ENCODE data around the gene PLXND1.

DNA sequence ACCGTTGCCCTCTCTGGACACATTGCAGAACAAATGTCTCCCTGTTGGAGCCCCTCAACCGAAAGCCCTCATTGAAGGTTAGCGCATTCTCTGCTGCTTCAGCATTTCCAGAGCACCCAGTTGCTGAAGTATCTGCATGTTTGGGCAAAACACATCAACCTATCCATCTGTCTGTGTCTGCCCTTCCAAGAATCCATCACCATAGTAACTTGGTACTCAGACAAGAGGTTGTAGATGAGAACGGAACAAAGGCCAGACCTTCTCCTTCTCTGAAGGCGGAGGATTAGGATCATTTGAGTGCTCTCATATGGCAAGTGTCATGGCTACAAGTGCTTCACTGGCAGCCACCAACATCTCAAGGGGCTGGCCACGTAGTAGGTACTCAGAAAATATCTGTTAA, 101.1 kb downstream of the PLXND1 start:
- TF ChIP-seq NFIC (IDR thresholded peaks at IDR 0.05) (no peak), EP300 (IDR thresholded peaks at IDR 0.05; ENCODE audit: borderline replicate concordance) (no peak), RAD21 (IDR thresholded peaks at IDR 0.05; ENCODE audit: low read depth) (no peak), YY1 (IDR thresholded peaks at IDR 0.05; ENCODE audit: low read depth) (no peak), TAF1 (IDR thresholded peaks at IDR 0.05; ENCODE audit: low read depth) (no peak), TCF12 (IDR thresholded peaks at IDR 0.05; ENCODE audit: low read depth) (no peak), ZBTB7A (IDR thresholded peaks at IDR 0.05; ENCODE audit: low read depth) (no peak), EGR1 (IDR thresholded peaks at IDR 0.05) (no peak), CREB1 (IDR thresholded peaks at IDR 0.05; ENCODE audit: low read depth) (no peak), TEAD4 (IDR thresholded peaks at IDR 0.05) (no peak), CEBPB (IDR thresholded peaks at IDR 0.05) (no peak)
- TF ChIP-seq, protein P1, sequence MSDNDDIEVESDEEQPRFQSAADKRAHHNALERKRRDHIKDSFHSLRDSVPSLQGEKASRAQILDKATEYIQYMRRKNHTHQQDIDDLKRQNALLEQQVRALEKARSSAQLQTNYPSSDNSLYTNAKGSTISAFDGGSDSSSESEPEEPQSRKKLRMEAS (IDR thresholded peaks at IDR 0.05), result no peak
- TF ChIP-seq, protein P2, sequence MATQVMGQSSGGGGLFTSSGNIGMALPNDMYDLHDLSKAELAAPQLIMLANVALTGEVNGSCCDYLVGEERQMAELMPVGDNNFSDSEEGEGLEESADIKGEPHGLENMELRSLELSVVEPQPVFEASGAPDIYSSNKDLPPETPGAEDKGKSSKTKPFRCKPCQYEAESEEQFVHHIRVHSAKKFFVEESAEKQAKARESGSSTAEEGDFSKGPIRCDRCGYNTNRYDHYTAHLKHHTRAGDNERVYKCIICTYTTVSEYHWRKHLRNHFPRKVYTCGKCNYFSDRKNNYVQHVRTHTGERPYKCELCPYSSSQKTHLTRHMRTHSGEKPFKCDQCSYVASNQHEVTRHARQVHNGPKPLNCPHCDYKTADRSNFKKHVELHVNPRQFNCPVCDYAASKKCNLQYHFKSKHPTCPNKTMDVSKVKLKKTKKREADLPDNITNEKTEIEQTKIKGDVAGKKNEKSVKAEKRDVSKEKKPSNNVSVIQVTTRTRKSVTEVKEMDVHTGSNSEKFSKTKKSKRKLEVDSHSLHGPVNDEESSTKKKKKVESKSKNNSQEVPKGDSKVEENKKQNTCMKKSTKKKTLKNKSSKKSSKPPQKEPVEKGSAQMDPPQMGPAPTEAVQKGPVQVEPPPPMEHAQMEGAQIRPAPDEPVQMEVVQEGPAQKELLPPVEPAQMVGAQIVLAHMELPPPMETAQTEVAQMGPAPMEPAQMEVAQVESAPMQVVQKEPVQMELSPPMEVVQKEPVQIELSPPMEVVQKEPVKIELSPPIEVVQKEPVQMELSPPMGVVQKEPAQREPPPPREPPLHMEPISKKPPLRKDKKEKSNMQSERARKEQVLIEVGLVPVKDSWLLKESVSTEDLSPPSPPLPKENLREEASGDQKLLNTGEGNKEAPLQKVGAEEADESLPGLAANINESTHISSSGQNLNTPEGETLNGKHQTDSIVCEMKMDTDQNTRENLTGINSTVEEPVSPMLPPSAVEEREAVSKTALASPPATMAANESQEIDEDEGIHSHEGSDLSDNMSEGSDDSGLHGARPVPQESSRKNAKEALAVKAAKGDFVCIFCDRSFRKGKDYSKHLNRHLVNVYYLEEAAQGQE (IDR thresholded peaks at IDR 0.05; ENCODE audit: low read depth), result no peak
- TF ChIP-seq, protein P3, sequence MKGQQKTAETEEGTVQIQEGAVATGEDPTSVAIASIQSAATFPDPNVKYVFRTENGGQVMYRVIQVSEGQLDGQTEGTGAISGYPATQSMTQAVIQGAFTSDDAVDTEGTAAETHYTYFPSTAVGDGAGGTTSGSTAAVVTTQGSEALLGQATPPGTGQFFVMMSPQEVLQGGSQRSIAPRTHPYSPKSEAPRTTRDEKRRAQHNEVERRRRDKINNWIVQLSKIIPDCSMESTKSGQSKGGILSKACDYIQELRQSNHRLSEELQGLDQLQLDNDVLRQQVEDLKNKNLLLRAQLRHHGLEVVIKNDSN (IDR thresholded peaks at IDR 0.05), result no peak

All from Ishikawa (cell line).